HEK293T (cell line): Measurements from ENCODE around the gene ICAM4.

Experiments used
- CTCF ChIA-PET: fragments of 350-600 bp; formaldehyde crosslinking; extraction: SDS; loops from one replicate; lab custom pipeline; 2021; ENCODE audit warnings: antibody characterized with exemption, inconsistent platforms; lab: Yijun Ruan, JAX
- POLR2A ChIA-PET: fragments of 350-600 bp; formaldehyde crosslinking; extraction: SDS; loops from one replicate; lab custom pipeline; 2020; ENCODE audit warnings: antibody characterized with exemption, inconsistent platforms; lab: Yijun Ruan, JAX
- DNase-seq: peaks from one replicate; pipeline ENCODE4 v3.0.0; 2012; ENCODE audit warnings: mixed read lengths; ENCODE audit errors: extremely low spot score
- ARNT ChIP-seq: fragments of 450-650 bp; IDR thresholded peaks from 2 replicates; pipeline ENCODE4 v1.6.1; 2017; ENCODE audit warnings: mild to moderate bottlenecking
- BHLHE40 ChIP-seq: fragments of 450-650 bp; IDR thresholded peaks from 2 replicates; pipeline ENCODE4 v1.6.1; 2016; ENCODE audit warnings: mild to moderate bottlenecking, moderate library complexity, borderline replicate concordance
- CTBP1 ChIP-seq: fragments of 450-650 bp; IDR thresholded peaks from 2 replicates; pipeline ENCODE4 v1.6.1; 2016; ENCODE audit warnings: borderline replicate concordance
- ELF4 ChIP-seq: fragments of 450-650 bp; IDR thresholded peaks from 2 replicates; pipeline ENCODE4 v1.6.1; 2017; ENCODE audit warnings: antibody characterized with exemption
- FOXA1 ChIP-seq: fragments of 450-650 bp; IDR thresholded peaks from 2 replicates; pipeline ENCODE4 v1.6.1; 2016; ENCODE audit warnings: mild to moderate bottlenecking
- FOXK2 ChIP-seq: fragments of 450-650 bp; IDR thresholded peaks from 2 replicates; pipeline ENCODE4 v1.6.1; 2016; ENCODE audit warnings: mild to moderate bottlenecking
- FOXM1 ChIP-seq: fragments of 450-650 bp; IDR thresholded peaks from 2 replicates; pipeline ENCODE4 v1.6.1; 2017; ENCODE audit warnings: mild to moderate bottlenecking, borderline replicate concordance
- HDGF ChIP-seq: fragments of 450-650 bp; IDR thresholded peaks from 2 replicates; pipeline ENCODE4 v1.6.1; 2017; ENCODE audit warnings: antibody characterized with exemption, borderline replicate concordance
- L3MBTL2 ChIP-seq: fragments of 450-650 bp; conservative IDR thresholded peaks from 2 replicates; pipeline ENCODE4 v1.6.1; 2016; ENCODE audit warnings: mild to moderate bottlenecking
- LEF1 ChIP-seq: fragments of 450-650 bp; IDR thresholded peaks from 2 replicates; pipeline ENCODE4 v1.6.1; 2017; ENCODE audit warnings: mild to moderate bottlenecking, borderline replicate concordance
- NFRKB ChIP-seq: fragments of 450-650 bp; IDR thresholded peaks from 2 replicates; pipeline ENCODE4 v1.6.1; 2016; ENCODE audit warnings: mild to moderate bottlenecking, moderate library complexity
- SP1 ChIP-seq: fragments of 450-650 bp; IDR thresholded peaks from 2 replicates; pipeline ENCODE4 v1.6.1; 2017
- SUZ12 ChIP-seq: fragments of 450-650 bp; IDR thresholded peaks from 2 replicates; pipeline ENCODE4 v1.6.1; 2016; ENCODE audit warnings: mild to moderate bottlenecking
- TARDBP ChIP-seq: fragments of 450-650 bp; IDR thresholded peaks from 2 replicates; pipeline ENCODE4 v1.6.1; 2016
- ZNF384 ChIP-seq: fragments of 450-650 bp; IDR thresholded peaks from 2 replicates; pipeline ENCODE4 v1.6.1; 2016
- TF ChIP-seq, protein P1 (sequence below): fragments of 450-650 bp; IDR thresholded peaks from 2 replicates; pipeline ENCODE4 v1.6.1; 2016

Gene ICAM4

DNA sequence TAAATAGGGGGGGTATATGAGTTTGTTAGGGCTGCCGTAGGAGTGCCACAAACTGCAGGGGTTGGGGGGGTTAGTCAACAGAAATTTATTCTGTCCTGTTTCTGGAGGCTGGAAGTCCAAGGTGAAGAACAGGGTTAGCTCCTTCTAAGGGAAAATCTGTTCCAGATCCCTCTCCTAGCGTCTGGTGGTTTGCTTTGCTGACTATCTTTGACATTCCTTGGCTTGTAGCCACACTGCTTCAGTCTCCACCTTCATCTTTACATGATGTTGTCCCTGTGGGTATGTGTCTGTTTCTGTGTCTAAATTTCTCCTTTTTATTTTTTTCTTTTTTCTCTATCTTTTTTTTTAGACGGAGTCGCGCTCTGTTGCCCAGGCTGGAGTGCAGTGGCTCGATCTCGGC, 24.0 kb upstream of the ICAM4 start:
- DNase-seq, result no peak
- no peak for TF ChIP-seq ELF4
- TF ChIP-seq, protein P1, sequence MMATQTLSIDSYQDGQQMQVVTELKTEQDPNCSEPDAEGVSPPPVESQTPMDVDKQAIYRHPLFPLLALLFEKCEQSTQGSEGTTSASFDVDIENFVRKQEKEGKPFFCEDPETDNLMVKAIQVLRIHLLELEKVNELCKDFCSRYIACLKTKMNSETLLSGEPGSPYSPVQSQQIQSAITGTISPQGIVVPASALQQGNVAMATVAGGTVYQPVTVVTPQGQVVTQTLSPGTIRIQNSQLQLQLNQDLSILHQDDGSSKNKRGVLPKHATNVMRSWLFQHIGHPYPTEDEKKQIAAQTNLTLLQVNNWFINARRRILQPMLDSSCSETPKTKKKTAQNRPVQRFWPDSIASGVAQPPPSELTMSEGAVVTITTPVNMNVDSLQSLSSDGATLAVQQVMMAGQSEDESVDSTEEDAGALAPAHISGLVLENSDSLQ, result no peak
- no peak for TF ChIP-seq LEF1
- TF ChIP-seq SUZ12, result no peak
- no peak for TF ChIP-seq CTBP1
- TF ChIP-seq FOXM1, result no peak
- TF ChIP-seq SP1, result no peak
- TF ChIP-seq NFRKB, result no peak
- TF ChIP-seq BHLHE40, result no peak
- no peak for TF ChIP-seq ZNF384
- no peak for TF ChIP-seq L3MBTL2
- TF ChIP-seq ARNT, result no peak
- TF ChIP-seq FOXA1, result no peak
- TF ChIP-seq FOXK2, result no peak
- TF ChIP-seq HDGF, result no peak
- no peak for TF ChIP-seq TARDBP
- ChIA-PET POLR2A (interaction anchor here (0.7 kb wide), 1 partner anchor 128 kb away, joined by 3 read pairs; no protein-coding TSS in a partner anchor), CTCF (no interaction called here)

DNA sequence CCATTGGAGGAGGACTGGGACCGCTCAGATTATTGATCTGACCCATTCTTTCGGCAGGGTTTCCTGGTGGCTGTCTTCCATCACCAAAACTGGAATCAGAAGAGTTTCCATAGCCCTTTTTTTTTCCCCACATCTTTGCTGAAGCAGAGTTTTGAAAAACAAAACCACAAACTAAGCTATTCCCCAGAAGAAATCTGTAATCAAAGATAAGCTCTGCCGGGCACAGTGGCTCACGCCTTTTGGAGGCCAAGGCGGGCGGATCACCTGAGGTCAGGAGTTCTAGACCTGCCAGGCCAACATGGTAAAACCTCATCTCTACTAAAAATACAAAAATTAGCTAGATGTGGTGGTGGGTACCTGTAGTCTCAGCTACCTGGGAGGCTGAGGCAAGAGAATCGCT, 20.0 kb upstream of the ICAM4 start:
- ChIA-PET POLR2A (interaction anchor here (1.2 to 1.4 kb wide), 2 partner anchors 8 to 114 kb away, joined by 3 to 4 read pairs; partner anchors contain the start of gene TYK2), CTCF (interaction anchor here (0.7 to 1.1 kb wide), 4 partner anchors 23 to 123 kb away, joined by 3 to 5 read pairs (median 4); partner anchors contain the start of gene ICAM5)
- DNase-seq, result no peak
- TF ChIP-seq ELF4, result no peak
- TF ChIP-seq, protein P1, result no peak

DNA sequence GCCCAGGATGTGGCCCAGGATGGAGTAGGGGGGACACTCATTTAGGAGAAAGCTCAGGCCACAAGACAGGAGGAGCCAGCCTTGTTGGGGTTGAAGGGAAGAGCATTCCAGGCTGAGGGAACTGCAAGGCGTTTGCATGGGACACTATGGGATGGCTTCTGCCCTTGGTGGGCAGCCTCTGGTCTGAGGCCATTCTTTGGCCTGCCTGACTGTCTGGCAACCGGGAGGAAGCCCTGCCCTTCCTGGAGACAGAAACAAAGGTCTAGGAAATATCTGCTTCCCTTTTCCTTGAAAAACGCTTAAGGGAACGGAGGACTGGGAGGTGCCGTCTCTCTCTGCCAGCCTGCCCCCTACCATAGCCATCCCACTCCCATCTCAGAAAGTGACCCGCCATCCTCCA, 18.7 kb upstream of the ICAM4 start:
- no peak for DNase-seq
- ChIA-PET CTCF (interaction anchor here (0.5 to 2.3 kb wide), 3 partner anchors 9 to 121 kb away, joined by 4 to 8 read pairs (median 6); no protein-coding TSS in a partner anchor), POLR2A (interaction anchor here (0.8 to 1.1 kb wide), 4 partner anchors 17 to 115 kb away, joined by 3 read pairs; partner anchors contain the start of genes ICAM5 and TYK2)
- TF ChIP-seq FOXM1 (no peak), CTBP1 (no peak), FOXK2 (no peak), HDGF (no peak), TARDBP (no peak), ELF4 (no peak), LEF1 (no peak), ZNF384 (no peak), NFRKB (no peak), L3MBTL2 (no peak), BHLHE40 (no peak), FOXA1 (no peak), ARNT (no peak), SUZ12 (no peak), SP1 (no peak)
- TF ChIP-seq, protein P1, result no peak

DNA sequence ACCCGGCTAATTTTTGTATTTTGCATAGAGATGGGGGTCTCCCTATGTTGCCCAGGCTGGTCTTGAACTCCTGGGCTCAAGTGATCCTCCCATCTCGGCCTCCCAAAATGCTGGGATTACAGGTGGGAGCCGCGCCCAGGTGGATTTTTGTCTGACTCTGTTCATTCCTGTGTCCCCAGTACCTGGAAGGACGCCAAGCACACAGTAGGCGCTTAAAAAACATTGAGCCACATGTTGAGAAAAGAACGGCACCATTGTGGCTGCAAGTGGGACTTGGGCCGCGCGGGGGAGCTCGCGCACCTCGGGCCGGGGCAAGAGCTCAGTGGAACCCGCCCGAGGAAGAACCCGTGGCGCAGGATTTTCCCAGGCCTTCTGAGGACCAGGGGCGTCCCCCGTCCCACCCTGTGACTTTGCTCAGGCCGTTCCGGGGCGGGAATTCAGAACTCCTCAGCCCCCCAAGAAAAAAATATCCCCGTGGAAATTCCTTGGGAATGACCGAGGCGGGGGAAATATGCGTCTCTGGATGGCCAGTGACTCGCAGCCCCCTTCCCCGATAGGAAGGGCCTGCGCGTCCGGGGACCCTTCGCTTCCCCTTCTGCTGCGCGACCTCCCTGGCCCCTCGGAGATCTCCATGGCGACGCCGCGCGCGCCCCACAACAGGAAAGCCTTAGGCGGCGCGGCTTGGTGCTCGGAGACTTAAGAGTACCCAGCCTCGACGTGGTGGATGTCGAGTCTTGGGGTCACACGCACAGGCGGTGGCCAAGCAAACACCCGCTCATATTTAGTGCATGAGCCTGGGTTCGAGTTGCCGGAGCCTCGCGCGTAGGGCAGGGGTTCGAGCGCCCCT, 17.2 kb upstream of the ICAM4 start:
- CTCF ChIA-PET, result interaction anchor here (0.6 to 3.5 kb wide), 11 partner anchors 9 to 121 kb away, joined by 3 to 45 read pairs (median 5); partner anchors contain the start of gene ICAM5
- peak; percentile 86 for DNase-seq
- TF ChIP-seq FOXA1 (no peak), TARDBP (no peak), ELF4 (no peak), HDGF (no peak), ARNT (no peak), L3MBTL2 (no peak), NFRKB (no peak), SP1 (no peak), LEF1 (no peak), FOXK2 (no peak), ZNF384 (no peak), SUZ12 (no peak), FOXM1 (no peak), CTBP1 (no peak), BHLHE40 (no peak)
- TF ChIP-seq, protein P1, result no peak
- POLR2A ChIA-PET, result interaction anchor here (0.6 to 3.5 kb wide), 6 partner anchors 17 to 123 kb away, joined by 3 to 23 read pairs (median 4); partner anchors contain the start of genes ICAM4 and TYK2

DNA sequence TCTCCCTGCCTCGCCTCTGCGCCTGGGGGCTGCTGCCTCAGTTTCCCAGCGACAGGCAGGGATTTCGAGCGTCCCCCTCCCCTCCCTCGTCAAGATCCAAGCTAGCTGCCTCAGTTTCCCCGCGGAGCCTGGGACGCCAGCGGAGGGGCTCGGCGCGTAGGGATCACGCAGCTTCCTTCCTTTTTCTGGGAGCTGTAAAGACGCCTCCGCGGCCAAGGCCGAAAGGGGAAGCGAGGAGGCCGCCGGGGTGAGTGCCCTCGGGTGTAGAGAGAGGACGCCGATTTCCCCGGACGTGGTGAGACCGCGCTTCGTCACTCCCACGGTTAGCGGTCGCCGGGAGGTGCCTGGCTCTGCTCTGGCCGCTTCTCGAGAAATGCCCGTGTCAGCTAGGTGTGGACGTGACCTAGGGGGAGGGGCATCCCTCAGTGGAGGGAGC, 16.6 kb upstream of the ICAM4 start:
- POLR2A ChIA-PET, result interaction anchor here (0.7 to 3.5 kb wide), 3 partner anchors 19 to 119 kb away, joined by 6 to 23 read pairs (median 10); partner anchors contain the start of genes ICAM5 and TYK2
- CTCF ChIA-PET, result interaction anchor here (0.6 to 3.5 kb wide), 4 partner anchors 9 to 120 kb away, joined by 3 to 45 read pairs (median 8); no protein-coding TSS in a partner anchor
- TF ChIP-seq CTBP1, result no peak
- TF ChIP-seq ARNT, result no peak
- TF ChIP-seq NFRKB, result no peak
- no peak for TF ChIP-seq BHLHE40
- no peak for DNase-seq
